NCI-H2227 (cell line): ENCODE results near the gene FBN1.
A peak's percentile ranks its signal among the peaks of the same experiment; 100 is the strongest.

Experiments used
- DNase-seq: peaks from one replicate; lab custom pipeline; 2025; ENCODE audit not compliant: unreplicated experiment; lab: John Stamatoyannopoulos, UW

Gene FBN1

GRCh38 chr15:48408327-48408726 is 237.2 kb downstream of the FBN1 start:
- no peak for DNase-seq

- DNase-seq = no peak
Observed at GRCh38 chr15:48407646-48408045, 237.9 kb downstream of the FBN1 start.

DNA sequence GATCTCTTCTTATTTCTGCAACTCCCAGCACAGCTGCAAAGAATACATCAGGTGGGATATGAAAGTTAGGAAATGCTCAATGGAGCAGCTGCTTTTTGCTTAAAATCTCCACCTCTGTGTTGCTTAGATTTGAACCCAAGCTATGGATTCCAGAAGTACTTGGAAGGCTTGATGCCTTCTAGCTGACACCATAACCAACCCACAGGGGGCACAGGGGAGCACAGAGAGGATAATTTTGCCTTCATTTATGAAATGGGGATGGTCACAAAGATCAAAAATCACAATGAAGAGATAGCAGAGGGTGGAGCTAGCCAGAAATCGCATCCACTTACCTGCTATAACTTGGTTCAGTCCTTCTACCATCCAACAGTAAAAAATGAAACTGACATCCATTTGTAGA is 238.6 kb downstream of the FBN1 start:
- DNase-seq = no peak

GRCh38 chr15:48406266-48406891 is 239.1 kb downstream of the FBN1 start:
- DNase-seq = no peak

DNA sequence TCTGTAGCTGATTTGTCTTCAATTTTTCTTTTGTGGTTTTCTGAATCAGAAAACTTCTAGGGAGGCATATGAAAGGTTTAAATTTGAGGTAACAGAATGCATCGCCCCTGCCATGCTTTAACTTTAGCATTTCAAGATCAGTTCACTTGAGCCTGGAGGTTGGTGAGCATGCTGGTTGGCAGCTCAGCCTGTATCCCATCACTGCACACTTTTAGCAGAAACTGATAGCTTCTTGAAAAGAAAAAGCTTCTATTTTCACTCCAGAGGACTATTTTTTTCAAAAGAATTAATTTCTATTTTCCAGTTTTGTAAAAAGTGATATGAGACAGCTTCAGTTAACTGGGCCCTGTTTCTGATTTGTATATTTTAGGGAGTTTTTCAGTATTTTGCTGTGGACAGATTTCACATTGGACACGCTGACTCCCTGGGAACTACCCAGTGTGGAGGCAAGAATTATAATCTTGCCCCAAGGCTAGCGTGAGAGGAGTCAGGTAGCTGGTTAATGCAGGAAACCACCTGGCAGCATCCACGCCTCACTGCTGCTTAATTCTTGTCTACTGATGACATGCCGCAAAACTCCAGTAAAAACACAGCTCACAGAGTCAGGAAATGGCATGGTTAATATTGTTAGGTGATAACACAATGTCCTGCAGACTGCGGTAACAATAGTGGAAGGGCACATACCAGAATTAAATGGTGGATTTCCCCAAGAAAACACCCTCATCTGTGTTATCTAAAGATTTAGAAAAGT is 242.9 kb downstream of the FBN1 start:
- DNase-seq = no peak

DNA sequence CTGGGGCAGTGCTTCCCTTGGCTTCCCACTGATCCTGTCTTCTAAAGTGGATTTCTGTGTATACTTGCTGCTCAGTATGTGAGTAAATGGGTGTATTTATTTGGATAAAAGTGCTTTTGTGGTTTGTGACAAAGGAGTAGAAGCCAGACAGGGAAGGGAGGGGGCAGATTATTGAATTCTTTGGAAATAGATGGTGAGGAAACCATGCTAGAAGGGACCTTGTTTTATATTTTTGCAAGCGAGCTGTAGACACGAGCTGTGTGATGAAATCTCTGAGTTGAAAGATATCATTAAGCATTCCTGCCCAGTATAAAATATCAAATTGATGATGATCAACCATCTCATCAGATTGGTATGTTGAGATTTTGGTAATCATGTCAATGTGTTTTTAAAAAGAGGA is 245.4 kb downstream of the FBN1 start:
- DNase-seq = no peak

- DNase-seq = no peak
Observed at GRCh38 chr15:48397841-48398240, 247.7 kb downstream of the FBN1 start.

DNA sequence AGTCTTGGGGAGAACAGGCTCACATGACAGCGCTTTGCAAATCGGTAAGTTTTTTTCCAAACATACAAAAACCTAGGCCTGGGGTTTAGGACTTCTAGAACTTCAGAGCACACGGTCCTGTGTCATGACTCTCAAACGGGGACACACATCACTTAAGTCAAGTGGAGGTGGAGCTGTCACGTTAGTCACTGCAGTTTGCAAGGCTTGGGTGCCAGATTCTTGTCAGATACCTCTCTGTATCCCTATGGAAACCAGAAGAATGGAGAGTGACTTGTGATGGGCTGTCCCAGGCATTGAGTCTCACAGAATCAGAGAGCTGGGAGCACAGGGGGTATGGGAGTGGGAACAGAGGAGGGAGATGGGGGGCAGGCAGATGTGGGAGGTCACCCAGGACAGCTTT is 249.5 kb downstream of the FBN1 start:
- no peak for DNase-seq

GRCh38 chr15:48395521-48396011 is 249.9 kb downstream of the FBN1 start:
- no peak for DNase-seq

GRCh38 chr15:48394970-48395369 is 250.5 kb downstream of the FBN1 start:
- DNase-seq = no peak

DNA sequence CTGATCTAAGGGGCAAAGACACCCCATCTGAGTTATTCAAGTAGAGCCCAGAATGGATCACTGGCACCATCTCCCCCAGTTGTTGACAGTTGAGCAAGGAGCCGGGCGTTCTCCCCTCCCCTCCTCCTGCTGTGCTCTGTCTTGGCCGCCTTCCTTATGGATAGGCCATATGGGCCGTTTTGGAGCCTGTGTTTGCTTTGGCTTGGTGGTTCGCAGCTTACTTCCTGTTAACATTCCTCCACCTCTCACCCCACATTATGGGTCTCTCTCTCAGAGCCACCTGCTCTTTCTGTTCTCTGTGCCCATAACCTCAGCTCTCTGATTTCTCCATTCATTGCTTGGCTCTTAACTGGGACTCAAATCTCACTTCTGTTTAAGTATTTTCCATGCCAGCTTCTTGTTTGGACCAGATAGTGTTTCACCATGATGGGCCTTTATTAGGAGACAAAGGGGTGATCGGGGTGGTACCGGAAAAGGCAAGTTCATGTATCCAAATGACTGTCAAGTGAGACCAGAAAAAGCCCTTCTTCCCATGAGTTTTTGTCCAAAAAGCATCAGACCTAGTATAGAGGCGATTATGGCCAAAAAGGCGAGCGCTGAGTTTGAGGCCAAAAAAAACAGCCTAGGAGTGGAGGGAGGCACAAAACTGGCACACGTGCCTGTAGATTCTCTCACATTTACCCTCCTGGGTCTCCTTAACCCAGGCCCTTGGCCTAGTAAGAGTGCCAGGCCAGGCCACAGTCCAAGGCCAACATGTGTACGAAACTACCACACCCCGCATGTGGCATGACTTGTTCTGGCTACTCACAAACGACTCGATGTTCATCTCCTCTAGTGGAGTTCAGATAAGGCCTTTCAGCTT is 251.6 kb downstream of the FBN1 start:
- no peak for DNase-seq

DNA sequence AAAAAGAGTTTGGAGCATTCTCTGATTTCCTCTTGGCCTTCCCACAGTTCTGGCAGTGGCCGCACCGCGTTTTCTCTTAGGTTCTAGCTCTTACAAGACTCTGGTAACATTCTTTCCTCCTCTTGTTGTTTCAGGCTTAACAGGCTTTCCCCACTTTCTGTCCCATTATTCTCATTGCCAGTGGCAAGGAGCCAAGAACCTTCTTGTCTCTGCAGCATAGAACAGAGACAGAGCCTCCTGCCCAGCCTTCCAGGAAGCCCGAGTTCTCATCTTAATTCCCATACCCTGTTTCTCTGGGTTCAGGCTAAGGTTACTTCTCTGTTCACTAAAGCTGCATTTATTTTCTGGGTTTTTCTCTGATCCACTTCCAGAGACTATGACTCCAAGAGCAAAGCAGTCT is 253.2 kb downstream of the FBN1 start:
- no peak for DNase-seq

DNA sequence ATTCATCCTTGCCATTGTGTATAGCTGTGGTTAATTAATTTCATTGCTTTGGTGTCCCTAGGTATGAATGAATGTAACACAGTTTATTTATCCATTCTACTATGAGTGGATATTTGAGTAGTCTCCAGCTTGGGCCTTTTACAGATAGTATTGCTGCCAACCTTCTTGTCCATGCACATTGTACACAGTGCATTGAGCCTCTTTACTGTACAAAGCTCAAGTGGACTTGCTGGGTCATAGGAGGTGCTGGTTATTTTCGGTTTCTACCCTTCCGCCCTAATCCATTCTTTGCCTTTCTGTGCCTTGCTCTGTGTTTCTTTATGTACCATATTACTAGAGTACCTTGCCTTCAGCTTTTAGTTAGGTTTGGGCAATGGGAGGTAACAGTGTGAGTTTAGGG is 253.6 kb downstream of the FBN1 start:
- DNase-seq = no peak

DNA sequence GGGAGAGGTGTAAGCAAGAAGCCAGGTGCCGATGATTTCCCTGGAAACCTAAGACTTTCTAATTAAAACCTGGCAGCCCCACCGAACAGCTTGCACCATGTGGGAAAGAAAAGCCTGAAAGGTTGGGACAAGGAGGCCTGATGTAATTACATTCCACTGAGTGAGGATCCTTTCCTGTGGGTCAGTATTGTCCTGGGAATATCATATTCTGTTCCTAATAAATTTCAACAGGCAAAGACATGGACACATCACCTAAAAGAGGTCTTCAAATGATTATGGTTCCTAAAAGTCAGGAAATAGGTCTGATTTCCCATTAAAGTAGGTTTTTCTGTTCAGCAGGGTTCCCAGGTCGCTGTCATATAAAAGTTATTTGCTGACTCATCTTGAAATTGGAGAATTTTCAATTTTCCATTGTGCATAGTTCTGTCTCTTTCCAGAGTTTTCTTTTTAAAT is 255.8 kb downstream of the FBN1 start:
- no peak for DNase-seq

DNA sequence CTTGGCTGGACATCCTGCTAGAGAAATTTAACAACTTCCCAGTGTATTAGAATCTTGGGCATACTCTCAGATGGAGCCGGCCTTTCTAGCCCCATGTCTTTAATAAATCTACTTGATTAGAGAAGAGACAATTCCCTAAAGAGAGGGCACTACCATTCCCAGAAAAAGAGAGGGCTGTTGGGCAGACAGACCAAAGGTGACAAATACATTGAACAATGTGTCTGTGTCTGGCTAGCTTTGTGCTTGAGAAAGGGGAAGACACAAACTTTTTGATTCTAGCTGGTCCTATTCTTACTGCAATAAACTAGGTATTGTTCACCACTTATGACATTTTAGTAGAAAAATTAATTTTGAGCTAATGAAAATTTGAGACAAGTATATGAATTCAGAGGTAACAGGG is 256.6 kb downstream of the FBN1 start:
- no peak for DNase-seq

DNA sequence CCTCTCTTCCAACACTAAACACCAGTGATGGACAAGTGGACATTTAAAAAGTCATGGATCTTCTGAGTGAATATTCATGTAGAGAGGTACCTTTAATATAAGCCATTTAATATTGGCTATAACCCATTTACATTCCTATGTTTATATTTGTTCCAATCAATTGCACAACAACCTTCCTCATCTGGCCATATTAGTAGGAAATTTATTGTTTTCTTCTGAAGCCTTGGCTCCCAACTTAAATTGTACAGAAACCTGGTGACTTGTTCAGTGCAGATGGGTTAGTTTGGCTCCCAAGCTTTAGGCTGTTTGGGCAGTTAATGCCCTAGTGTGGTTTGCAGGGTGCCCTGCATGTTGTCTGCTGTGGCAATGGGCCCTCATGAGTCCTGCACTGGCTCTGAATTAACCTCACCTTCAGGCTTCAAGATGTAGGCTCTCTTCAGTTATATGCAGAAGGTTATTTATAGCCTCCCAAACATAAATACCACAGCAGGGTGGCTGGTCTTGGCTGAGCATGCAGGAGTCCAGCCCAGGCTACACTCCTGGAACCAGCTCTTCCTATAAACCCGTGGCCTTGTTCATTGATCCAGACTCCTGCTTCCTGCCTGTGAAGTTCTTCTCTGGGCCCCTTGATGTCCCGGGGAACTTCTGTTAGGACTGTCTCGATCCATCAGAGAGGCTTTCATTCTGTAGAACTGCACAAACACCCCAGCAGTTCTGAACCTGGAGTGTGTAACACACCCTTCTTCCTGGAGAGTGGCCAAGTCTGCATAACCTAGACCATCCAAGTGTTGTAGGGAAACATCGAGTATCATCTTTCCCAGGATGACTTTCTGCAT is 257.3 kb downstream of the FBN1 start:
- DNase-seq = peak; percentile 3

DNA sequence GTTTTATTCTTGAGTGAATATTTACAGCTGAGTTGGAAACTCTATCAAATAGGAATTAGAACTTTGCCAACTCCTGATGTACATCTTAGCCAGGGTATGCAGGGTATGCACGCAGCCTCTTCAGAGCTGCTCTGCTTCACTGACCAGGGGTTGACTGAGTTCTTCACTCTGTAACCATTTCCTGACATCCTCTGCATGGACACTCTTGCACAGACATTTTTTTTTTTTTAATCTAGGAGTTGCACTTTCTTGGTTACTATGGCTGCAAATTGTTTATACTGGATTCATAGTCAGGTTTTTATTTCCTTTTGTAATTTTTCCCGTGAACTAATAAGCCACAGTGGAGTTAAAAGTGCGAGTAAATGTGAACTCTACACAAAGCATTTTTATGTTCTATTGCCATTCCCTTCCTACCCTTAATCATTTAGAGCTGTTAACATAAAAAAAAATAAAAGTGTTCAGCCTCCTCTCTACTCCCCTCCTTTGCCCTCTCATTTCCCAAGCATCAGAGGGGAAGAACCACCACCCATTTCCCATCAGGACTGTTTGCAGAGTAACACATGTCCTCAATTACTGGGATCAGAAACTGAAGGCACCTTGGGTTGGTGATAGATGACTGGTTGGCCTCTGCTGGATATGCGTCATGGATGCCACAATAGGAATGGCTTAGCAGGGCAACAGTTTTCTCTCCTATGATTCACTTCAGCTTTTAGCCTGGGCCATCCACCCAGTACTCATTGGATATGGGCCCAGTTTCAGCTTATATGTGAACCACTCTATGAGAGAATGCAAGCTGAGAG is 260.3 kb downstream of the FBN1 start:
- DNase-seq = no peak

- DNase-seq = no peak
Observed at GRCh38 chr15:48384616-48385015, 260.9 kb downstream of the FBN1 start.

DNA sequence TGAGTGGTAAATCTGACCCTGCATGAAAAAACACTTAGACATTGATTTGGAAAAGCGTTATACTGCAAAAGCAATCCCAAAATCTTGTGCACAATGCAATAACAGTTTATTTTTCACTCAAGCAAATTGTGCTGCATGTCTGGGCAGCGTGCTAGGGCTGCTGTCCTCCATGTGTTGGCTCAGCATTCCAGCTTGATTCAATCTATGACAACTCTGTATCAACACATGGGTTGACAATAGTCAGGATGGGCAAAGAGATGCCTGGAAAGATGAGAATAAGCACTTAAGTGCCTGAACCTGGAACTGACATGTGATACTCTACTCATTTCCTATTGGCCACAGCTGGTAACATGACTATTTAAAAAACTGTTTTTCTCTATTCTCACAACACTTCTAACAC is 262.5 kb downstream of the FBN1 start:
- DNase-seq = no peak

DNA sequence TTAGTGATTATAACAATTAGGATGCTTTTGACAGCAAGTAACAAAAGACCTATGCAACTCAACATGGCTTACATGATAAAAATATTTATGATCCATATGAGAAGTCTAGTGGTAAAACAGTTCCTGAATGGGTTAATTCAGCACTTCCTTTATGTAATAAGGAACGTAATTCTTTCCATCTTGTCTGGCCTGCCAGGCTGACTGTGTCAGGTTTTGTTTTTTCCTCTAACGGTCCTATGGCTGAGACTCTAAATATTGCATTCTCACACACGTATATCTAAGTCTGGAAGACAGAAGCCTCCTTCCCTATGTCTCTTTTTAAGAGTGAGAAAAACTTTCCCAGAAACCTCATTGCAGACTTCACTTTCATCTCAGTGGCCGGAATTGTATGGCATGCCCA is 263.6 kb downstream of the FBN1 start:
- no peak for DNase-seq
